HepG2 (cell line): ENCODE measurements around the gene CHD9. TPM values are rescaled to one million over a fixed set of nuclear protein-coding genes. Genes with fewer than 3 reads are reported as not detected.

Experiments used
- ATF1 ChIP-seq: IDR thresholded peaks from 2 replicates; pipeline ENCODE4 v1.6.1; 2016; ENCODE audit warnings: mild to moderate bottlenecking, control low read depth
- CBX1 ChIP-seq: IDR thresholded peaks from one replicate; pipeline ENCODE4 v1.6.1; 2016; ENCODE audit warnings: antibody characterized with exemption, low read depth
- KMT2B ChIP-seq: IDR thresholded peaks from 2 replicates; pipeline ENCODE4 v1.6.1; 2016; ENCODE audit warnings: missing genetic modification reagents, missing compliant biosample characterization
- MAF1 ChIP-seq: sonication (generic); formaldehyde crosslinking; IDR thresholded peaks from 2 replicates; pipeline ENCODE4 v1.5.0; 2020; ENCODE audit warnings: missing genetic modification reagents, borderline replicate concordance
- NFE2 ChIP-seq: sonication (generic); formaldehyde crosslinking; IDR thresholded peaks from 2 replicates; pipeline ENCODE4 v1.4.0; 2020; ENCODE audit warnings: missing genetic modification reagents
- POLR2AphosphoS2 ChIP-seq: IDR thresholded peaks from 2 replicates; pipeline ENCODE4 v1.6.1; 2011; ENCODE audit warnings: low read depth, low read length, improper control_type of control experiment
- RBAK ChIP-seq: sonication (generic); formaldehyde crosslinking; IDR thresholded peaks from 2 replicates; pipeline ENCODE4 v1.5.1; 2020; ENCODE audit warnings: mild to moderate bottlenecking, missing genetic modification reagents
- SAP130 ChIP-seq: IDR thresholded peaks from 2 replicates; pipeline ENCODE4 v1.6.1; 2016; ENCODE audit warnings: low read depth
- SMC3 ChIP-seq: IDR thresholded peaks from 2 replicates; pipeline ENCODE4 v1.6.1; 2011; ENCODE audit warnings: low read length, improper control_type of control experiment
- ZNF557 ChIP-seq: sonication (generic); formaldehyde crosslinking; IDR thresholded peaks from 2 replicates; pipeline ENCODE4 v1.4.0; 2020; ENCODE audit warnings: missing genetic modification reagents
- polyA plus RNA-seq, 8 experiments: library from polyadenylated mRNA; depleted of rRNA in 3 of 8; stranded (reverse) in 7 of 8; unstranded in 1 of 8; fragments of >200 nt; fragmentation: Illumina TruSeq in 4 of 8; extraction: Trizol in 4 of 8; gene quantifications; 2 replicates each; pipeline versions ENCODE4 v1.2.1 to v1.2.3, GENCODE V29; 2011 to 2016; ENCODE audit warnings: low read depth in 4 of 8, missing spikeins in 1 of 8, mixed read lengths in 1 of 8; ENCODE audit not compliant: insufficient read depth in 1 of 8
- total RNA-seq, 5 experiments: library from RNA; depleted of rRNA; stranded (reverse); fragments of >200 nt; fragmentation: Illumina TruSeq; extraction: Trizol; gene quantifications; 2 replicates each; pipeline ENCODE4 v1.2.3, GENCODE V29; 2016; ENCODE audit warnings: low read depth in 1 of 5
- TF ChIP-seq, protein P1 (sequence below): sonication (generic); formaldehyde crosslinking; IDR thresholded peaks from 2 replicates; pipeline ENCODE4 v1.4.0; 2020; ENCODE audit warnings: mild to moderate bottlenecking, missing genetic modification reagents
- TF ChIP-seq, protein P2 (sequence below): sonication (generic); formaldehyde crosslinking; IDR thresholded peaks from 2 replicates; pipeline ENCODE4 v1.4.0; 2020; ENCODE audit warnings: missing genetic modification reagents
- TF ChIP-seq, protein P3 (sequence below): sonication (generic); formaldehyde crosslinking; IDR thresholded peaks from 2 replicates; pipeline ENCODE4 v1.5.1; 2020; ENCODE audit warnings: missing genetic modification reagents, mild to moderate bottlenecking, borderline replicate concordance
- TF ChIP-seq, protein P4 (sequence below): sonication (generic); formaldehyde crosslinking; IDR thresholded peaks from 2 replicates; pipeline ENCODE4 v1.8.1; 2023; ENCODE audit warnings: mild to moderate bottlenecking, missing genetic modification reagents
- TF ChIP-seq, protein P5 (sequence below): sonication (generic); formaldehyde crosslinking; IDR thresholded peaks from 2 replicates; pipeline ENCODE4 v1.8.0; 2022; ENCODE audit warnings: missing genetic modification reagents, low read depth, mild to moderate bottlenecking, borderline replicate concordance

Gene CHD9
- total and polyA plus RNA-seq, 2 of the 13 experiments (the other 11 are each of a cell fraction or from before 2014, with no cell fraction given) = 23.4 to 27.7 TPM

DNA sequence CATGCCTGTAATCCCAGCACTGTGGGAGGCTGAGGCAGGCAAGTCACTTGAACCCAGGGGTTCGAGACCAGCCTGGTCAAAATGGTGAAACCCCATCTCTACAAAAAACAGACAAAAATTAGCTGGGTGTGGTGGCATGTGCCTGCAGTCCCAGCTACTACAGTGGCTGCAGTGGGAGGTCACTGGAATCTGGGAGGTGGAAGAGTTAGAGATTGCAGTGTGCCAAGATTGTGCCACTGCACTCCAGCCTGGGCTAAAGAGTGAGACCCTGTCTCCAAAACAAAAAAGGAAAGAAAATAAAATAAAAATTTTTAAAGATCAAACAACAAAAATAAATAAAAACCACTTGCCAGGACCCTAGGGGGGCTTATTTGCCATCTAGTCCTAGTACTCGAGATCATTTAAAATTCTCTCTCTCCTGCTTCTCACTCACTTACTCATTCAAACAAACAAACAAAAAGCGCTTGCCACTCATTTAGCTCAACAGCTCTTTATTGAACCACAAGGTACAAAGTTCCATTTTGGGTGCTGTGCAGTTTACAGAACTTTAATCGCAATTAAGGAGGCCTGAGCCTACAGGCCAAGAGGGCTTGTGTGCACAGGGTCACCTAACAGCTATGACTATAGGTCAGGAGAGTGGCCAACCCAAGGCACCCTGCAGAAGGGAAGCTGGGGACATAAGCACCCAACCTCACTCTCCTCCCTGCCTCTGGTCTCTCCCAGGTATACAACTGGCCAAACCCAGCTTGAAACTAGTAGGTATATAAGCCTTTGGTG lies 6.5 kb upstream of the CHD9 start (continued):
- TF ChIP-seq, protein P1, sequence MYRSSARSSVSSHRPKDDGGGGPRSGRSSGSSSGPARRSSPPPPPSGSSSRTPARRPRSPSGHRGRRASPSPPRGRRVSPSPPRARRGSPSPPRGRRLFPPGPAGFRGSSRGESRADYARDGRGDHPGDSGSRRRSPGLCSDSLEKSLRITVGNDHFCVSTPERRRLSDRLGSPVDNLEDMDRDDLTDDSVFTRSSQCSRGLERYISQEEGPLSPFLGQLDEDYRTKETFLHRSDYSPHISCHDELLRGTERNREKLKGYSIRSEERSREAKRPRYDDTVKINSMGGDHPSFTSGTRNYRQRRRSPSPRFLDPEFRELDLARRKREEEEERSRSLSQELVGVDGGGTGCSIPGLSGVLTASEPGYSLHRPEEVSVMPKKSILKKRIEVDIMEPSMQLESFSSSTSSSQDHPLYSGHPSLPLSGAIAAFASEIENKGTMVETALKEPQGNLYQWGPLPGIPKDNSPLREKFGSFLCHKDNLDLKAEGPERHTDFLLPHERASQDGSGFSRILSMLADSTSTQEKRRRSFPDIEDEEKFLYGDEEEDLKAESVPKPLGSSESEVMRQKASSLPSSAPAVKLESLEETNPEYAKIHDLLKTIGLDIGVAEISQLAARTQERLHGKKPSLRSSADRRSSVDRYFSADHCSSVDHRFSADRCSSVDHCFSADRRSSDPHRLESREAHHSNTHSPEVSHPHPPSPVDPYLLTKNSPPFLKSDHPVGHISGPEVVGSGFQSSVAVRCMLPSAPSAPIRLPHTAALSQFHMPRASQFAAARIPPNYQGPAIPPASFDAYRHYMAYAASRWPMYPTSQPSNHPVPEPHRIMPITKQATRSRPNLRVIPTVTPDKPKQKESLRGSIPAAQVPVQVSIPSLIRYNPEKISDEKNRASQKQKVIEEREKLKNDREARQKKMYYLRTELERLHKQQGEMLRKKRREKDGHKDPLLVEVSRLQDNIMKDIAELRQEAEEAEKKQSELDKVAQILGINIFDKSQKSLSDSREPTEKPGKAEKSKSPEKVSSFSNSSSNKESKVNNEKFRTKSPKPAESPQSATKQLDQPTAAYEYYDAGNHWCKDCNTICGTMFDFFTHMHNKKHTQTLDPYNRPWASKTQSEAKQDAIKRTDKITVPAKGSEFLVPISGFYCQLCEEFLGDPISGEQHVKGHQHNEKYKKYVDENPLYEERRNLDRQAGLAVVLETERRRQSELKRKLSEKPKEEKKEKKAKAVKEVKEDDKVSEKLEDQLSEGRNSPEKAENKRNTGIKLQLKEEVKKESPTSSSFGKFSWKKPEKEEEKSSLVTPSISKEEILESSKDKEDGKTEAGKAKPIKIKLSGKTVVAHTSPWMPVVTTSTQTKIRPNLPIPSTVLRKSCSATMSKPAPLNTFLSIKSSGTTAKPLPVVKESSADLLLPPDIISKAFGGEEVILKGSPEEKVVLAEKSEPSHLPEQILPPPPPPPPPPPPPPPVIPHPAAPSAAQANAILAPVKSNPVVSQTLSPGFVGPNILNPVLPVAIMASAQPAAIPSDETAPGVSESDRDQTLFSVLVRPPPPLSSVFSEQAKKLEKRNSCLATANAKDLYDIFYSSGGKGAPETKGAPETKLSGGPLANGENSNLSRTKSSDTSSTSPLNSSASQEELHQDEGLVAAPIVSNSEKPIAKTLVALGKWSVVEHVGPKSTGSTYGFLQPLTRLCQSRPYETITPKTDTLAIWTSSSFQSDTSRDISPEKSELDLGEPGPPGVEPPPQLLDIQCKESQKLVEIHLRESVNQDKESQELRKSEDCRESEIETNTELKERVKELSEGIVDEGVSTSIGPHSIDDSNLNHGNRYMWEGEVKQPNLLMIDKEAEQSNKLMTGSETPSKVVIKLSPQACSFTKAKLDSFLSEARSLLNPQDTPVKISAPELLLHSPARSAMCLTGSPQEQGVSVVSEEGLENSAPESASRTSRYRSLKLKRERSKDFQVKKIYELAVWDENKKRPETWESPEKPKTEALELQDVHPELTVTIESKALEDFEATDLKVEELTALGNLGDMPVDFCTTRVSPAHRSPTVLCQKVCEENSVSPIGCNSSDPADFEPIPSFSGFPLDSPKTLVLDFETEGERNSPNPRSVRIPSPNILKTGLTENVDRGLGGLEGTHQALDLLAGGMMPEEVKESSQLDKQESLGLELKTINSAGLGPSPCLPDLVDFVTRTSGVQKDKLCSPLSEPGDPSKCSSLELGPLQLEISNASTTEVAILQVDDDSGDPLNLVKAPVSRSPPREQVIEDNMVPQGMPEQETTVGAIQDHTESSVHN (CRISPR knock-in tag) = no peak
- TF ChIP-seq ATF1 (0 out of 2 replicates have a peak, but pooled peaks have one; percentile 18), NFE2 (CRISPR knock-in tag) (no peak), POLR2AphosphoS2 (no peak), SMC3 (no peak), KMT2B (no peak), RBAK (CRISPR knock-in tag) (no peak), ZNF557 (CRISPR knock-in tag) (no peak), CBX1 (no peak), SAP130 (CRISPR knock-in tag) (peak; percentile 67), MAF1 (no peak)
- TF ChIP-seq, protein P2, sequence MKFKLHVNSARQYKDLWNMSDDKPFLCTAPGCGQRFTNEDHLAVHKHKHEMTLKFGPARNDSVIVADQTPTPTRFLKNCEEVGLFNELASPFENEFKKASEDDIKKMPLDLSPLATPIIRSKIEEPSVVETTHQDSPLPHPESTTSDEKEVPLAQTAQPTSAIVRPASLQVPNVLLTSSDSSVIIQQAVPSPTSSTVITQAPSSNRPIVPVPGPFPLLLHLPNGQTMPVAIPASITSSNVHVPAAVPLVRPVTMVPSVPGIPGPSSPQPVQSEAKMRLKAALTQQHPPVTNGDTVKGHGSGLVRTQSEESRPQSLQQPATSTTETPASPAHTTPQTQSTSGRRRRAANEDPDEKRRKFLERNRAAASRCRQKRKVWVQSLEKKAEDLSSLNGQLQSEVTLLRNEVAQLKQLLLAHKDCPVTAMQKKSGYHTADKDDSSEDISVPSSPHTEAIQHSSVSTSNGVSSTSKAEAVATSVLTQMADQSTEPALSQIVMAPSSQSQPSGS (CRISPR knock-in tag) = 0 out of 2 replicates have a peak, but pooled peaks have one; percentile 33
- TF ChIP-seq, protein P3, sequence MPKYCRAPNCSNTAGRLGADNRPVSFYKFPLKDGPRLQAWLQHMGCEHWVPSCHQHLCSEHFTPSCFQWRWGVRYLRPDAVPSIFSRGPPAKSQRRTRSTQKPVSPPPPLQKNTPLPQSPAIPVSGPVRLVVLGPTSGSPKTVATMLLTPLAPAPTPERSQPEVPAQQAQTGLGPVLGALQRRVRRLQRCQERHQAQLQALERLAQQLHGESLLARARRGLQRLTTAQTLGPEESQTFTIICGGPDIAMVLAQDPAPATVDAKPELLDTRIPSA (CRISPR knock-in tag) = no peak
- TF ChIP-seq, protein P4, sequence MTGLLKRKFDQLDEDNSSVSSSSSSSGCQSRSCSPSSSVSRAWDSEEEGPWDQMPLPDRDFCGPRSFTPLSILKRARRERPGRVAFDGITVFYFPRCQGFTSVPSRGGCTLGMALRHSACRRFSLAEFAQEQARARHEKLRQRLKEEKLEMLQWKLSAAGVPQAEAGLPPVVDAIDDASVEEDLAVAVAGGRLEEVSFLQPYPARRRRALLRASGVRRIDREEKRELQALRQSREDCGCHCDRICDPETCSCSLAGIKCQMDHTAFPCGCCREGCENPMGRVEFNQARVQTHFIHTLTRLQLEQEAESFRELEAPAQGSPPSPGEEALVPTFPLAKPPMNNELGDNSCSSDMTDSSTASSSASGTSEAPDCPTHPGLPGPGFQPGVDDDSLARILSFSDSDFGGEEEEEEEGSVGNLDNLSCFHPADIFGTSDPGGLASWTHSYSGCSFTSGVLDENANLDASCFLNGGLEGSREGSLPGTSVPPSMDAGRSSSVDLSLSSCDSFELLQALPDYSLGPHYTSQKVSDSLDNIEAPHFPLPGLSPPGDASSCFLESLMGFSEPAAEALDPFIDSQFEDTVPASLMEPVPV (CRISPR knock-in tag) = no peak
- TF ChIP-seq, protein P5, sequence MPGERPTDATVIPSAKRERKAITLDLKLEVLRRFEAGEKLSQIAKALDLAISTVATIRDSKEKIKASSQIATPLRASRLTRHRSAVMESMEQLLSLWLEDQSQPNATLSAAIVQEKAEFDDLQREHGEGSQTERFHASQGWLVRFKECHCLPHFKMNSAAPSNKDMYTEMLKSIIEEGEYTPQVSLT (CRISPR knock-in tag) = no peak
